ENCODE measurements around the gene VIPAS39.

Gene VIPAS39

DNA sequence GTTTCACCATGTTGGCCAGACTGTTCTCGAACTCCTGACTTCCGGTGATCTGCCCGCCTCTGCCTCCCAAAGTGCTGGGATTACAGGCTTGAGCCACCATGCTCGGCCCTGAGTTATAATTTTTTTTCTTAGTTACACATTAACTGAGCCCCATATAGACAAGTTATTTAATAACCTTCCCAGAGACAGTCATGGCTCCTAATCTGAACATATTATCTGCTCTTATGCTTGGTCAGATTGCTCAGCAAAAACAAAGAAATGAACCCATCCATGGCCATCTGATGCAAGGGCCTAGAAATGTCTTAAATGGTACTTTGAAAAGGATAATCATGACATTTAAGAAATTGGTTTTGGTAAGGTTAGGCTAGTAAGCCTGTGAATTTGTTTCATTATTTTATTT, 67.2 kb downstream of the VIPAS39 start:
- no peak for DNase-seq

GRCh38 chr14:77378701-77379100, 78.7 kb downstream of the VIPAS39 start:
- no peak for DNase-seq

DNA sequence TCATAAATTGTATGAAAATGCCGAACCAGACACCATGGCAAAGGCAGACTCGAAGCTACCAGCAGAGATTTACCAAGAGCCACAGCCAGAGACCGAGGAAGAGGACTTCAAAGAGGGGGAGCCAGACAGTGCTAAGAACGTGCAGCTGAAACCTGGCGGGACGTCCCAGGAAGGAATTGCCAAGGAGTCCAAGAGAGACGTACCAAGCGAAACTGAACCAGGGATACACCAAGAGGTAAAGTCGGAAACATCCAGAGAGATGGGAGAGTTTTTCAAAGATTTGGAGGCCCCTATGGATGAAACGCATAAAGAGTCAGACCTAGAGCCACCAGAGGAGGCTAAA, 79.9 kb downstream of the VIPAS39 start:
- DNase-seq, result no peak

DNA sequence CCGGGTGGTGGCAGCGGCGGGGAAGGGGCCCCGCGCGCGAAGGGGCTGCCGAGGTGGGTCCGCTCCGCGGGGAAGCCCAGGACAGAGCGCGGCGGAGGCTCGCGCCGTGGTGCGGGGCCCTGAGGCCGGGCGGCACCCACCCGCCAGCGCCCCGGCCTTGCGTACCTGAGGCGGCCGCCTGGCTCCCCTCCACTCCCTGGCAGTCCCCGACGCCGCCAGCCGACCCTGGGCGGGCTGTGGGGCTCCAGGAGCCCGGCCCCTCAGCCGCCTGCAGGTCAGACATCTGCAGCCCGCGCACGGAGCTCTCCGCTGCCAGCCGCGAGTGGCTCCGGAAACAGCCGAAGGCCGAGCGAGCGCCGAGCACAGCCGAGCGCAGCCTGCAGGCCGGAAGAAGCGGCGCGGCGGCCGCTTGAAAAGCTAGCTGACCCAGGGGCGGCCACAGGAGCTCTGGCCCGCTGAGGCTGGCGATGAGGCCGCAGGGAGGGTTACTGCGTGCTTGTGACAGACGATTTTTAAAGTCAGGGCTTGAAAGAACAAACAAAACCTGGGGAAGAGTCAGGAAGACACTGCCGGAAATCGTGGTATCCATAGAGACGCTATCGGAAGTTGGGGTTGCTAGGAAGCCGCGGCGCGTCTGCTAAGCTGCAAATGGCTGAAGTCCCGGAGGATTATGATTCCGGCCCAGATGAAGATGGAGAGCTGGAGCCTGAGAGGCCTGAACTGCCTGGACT, 80.5 kb downstream of the VIPAS39 start, which contains the start of the genes SAMD15 and TMED8:
Gene SAMD15 (plus strand): TSS at position 609 of the 731 bp plus-strand sequence. CDS start 40 bp downstream, at position 649.
Gene TMED8 (minus strand): TSS at position 324 of the 731 bp plus-strand sequence. CDS start 41 bp downstream, at position 283.
- peak; percentile 86 for DNase-seq
